ENCODE data around the gene PABPC1L. TPM values are rescaled to one million over a fixed set of nuclear protein-coding genes. Genes with fewer than 3 reads are reported as not detected.

PABPC1L gene
- total RNA-seq, 1 donor from 2014 or later, result 45.3 TPM

- no peak for TF ChIP-seq EZH2phosphoT487 (IDR thresholded peaks at IDR 0.05)
- TF ChIP-seq EZH2 (IDR thresholded peaks at IDR 0.05), result no peak
- H3K4me1 ChIP-seq, result peaks cover 4% of the 10 kb centered on the region
- H3K9me3 ChIP-seq (ENCODE audit: low read depth), result no peaks in the 10 kb centered on the region
- Mint-ChIP-seq H3K9me3 (no peaks in the 10 kb centered on the region), H3K27ac (no peak overlapping the region), H3K4me1 (peaks cover 2% of the 10 kb centered on the region), H3K36me3 (peaks cover 11% of the 10 kb centered on the region), H3K27me3 (ENCODE audit: insufficient read depth, low read depth) (no peaks in the 10 kb centered on the region), H3K4me3 (no peak overlapping the region)
- peak; percentile 15 for DNase-seq (ENCODE audit: low spot score)
- H3K27me3 ChIP-seq, result no peaks in the 10 kb centered on the region
- no peaks in the 10 kb centered on the region for H3K36me3 ChIP-seq
- H2AFZ ChIP-seq (replicated peaks), result no peak overlapping the region
- no peak overlapping the region for H3K9ac ChIP-seq
- peaks cover 12% of the 10 kb centered on the region for H4K20me1 ChIP-seq (ENCODE audit: low read depth)
- H3K4me2 ChIP-seq, result no peak overlapping the region
- H3K79me2 ChIP-seq (ENCODE audit: low read depth), result peaks cover 7% of the 10 kb centered on the region
- H3F3A ChIP-seq (ENCODE audit: low read depth), result peaks cover 9% of the 10 kb centered on the region
- no peak overlapping the region for H3K27ac ChIP-seq
- H3K4me3 ChIP-seq, result no peak overlapping the region
Measured at GRCh38 chr20:44916586-44916985, 6.7 kb downstream of the PABPC1L start.

DNA sequence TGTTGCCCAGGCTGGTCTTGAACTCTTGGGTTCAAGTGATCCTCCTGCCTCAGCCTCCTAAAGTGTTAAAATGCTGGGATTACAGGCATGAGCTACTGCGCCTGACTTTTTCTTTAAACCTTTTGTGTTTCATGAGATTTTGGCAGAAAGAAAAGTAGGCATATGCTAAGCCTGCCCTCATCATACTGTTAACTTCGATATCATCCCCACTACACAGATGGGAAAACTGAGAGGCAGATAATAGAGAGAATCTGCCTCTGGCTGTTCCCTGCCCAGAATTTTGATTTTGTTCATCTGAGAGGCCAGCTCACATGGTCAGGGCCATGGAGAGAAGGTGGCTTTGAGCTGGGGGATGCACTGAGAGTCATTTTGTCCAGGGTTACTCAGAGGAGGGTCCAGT is 7.5 kb downstream of the PABPC1L start:
- Mint-ChIP-seq H3K27ac (no peak overlapping the region), H3K4me1 (no peaks in the 10 kb centered on the region), H3K4me3 (no peak overlapping the region), H3K36me3 (peaks cover 11% of the 10 kb centered on the region), H3K27me3 (ENCODE audit: insufficient read depth, low read depth) (no peaks in the 10 kb centered on the region), H3K9me3 (no peaks in the 10 kb centered on the region)
- no peak for DNase-seq (ENCODE audit: low spot score)
- Histone ChIP-seq H2AFZ (replicated peaks) (no peak overlapping the region), H3K4me1 (no peaks in the 10 kb centered on the region), H3F3A (ENCODE audit: low read depth) (peaks cover 9% of the 10 kb centered on the region), H3K79me2 (ENCODE audit: low read depth) (peaks cover under 1% of the 10 kb centered on the region), H3K4me3 (no peak overlapping the region), H3K27me3 (no peaks in the 10 kb centered on the region), H3K27ac (no peak overlapping the region), H3K9ac (no peak overlapping the region), H3K4me2 (no peak overlapping the region), H3K36me3 (no peaks in the 10 kb centered on the region), H4K20me1 (ENCODE audit: low read depth) (peaks cover 12% of the 10 kb centered on the region), H3K9me3 (ENCODE audit: low read depth) (no peaks in the 10 kb centered on the region)
- no peak for TF ChIP-seq EZH2 (IDR thresholded peaks at IDR 0.05)
- TF ChIP-seq, protein P1, sequence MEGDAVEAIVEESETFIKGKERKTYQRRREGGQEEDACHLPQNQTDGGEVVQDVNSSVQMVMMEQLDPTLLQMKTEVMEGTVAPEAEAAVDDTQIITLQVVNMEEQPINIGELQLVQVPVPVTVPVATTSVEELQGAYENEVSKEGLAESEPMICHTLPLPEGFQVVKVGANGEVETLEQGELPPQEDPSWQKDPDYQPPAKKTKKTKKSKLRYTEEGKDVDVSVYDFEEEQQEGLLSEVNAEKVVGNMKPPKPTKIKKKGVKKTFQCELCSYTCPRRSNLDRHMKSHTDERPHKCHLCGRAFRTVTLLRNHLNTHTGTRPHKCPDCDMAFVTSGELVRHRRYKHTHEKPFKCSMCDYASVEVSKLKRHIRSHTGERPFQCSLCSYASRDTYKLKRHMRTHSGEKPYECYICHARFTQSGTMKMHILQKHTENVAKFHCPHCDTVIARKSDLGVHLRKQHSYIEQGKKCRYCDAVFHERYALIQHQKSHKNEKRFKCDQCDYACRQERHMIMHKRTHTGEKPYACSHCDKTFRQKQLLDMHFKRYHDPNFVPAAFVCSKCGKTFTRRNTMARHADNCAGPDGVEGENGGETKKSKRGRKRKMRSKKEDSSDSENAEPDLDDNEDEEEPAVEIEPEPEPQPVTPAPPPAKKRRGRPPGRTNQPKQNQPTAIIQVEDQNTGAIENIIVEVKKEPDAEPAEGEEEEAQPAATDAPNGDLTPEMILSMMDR (IDR thresholded peaks at IDR 0.05), result no peak
- TF ChIP-seq EZH2phosphoT487 (IDR thresholded peaks at IDR 0.05), result no peak

DNA sequence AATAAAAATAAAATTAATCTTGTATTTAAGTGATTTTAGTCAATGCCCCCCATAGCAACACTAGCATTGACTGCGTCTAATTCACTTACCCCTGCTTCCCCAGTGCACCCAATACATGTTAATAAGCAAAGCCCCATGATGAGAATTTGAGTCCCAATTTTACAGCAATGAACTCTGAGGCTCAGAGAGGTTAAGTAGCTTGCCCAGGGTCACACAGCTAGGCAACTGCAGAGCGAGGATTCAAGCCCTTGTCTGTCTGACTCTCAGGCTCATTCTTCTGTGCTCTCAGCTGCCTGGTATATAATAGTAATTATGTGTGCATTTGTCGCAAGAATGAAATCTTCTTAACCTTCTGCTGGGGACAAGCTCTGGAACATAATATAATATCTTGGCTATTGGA is 8.5 kb downstream of the PABPC1L start:
- H4K20me1 ChIP-seq (ENCODE audit: low read depth), result peaks cover 12% of the 10 kb centered on the region
- no peak overlapping the region for H3K4me3 ChIP-seq
- H2AFZ ChIP-seq (replicated peaks), result no peak overlapping the region
- no peaks in the 10 kb centered on the region for H3K27me3 ChIP-seq
- no peak overlapping the region for H3K9ac ChIP-seq
- peaks cover 5% of the 10 kb centered on the region for H3K36me3 Mint-ChIP-seq
- peaks cover 9% of the 10 kb centered on the region for H3F3A ChIP-seq (ENCODE audit: low read depth)
- H3K4me1 Mint-ChIP-seq, result no peaks in the 10 kb centered on the region
- no peak for TF ChIP-seq EZH2phosphoT487 (IDR thresholded peaks at IDR 0.05)
- no peak for TF ChIP-seq EZH2 (IDR thresholded peaks at IDR 0.05)
- TF ChIP-seq, protein P1 (IDR thresholded peaks at IDR 0.05), result no peak
- H3K27ac Mint-ChIP-seq, result no peak overlapping the region
- DNase-seq (ENCODE audit: low spot score), result no peak
- no peaks in the 10 kb centered on the region for H3K79me2 ChIP-seq (ENCODE audit: low read depth)
- H3K9me3 Mint-ChIP-seq, result no peaks in the 10 kb centered on the region
- H3K4me1 ChIP-seq, result no peaks in the 10 kb centered on the region
- no peak overlapping the region for H3K4me2 ChIP-seq
- H3K4me3 Mint-ChIP-seq, result no peak overlapping the region
- H3K36me3 ChIP-seq, result no peaks in the 10 kb centered on the region
- no peak overlapping the region for H3K27ac ChIP-seq
- no peaks in the 10 kb centered on the region for H3K9me3 ChIP-seq (ENCODE audit: low read depth)
- no peaks in the 10 kb centered on the region for H3K27me3 Mint-ChIP-seq (ENCODE audit: insufficient read depth, low read depth)

DNA sequence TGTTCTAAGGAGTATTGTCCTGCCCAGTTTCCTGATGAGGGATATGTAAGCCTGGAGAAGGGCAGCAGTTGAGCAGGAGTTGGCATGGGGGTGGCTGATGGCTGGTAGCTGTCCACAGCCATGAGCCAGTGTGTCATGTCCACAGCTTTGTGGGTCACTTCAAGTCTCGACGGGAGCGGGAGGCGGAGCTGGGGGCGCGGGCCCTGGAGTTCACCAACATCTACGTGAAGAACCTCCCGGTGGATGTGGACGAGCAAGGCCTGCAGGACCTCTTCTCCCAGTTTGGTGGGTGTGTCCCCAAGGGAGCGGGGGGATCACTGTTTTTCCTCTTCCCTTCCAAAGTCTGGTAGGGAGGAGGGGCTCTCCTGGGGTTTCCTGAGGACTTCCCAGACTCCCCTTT is 8.9 kb downstream of the PABPC1L start:
- Mint-ChIP-seq H3K4me3 (no peak overlapping the region), H3K27ac (no peak overlapping the region), H3K9me3 (no peaks in the 10 kb centered on the region), H3K4me1 (no peaks in the 10 kb centered on the region), H3K27me3 (ENCODE audit: insufficient read depth, low read depth) (no peaks in the 10 kb centered on the region), H3K36me3 (peaks cover 5% of the 10 kb centered on the region)
- Histone ChIP-seq H3K4me3 (no peak overlapping the region), H3K36me3 (no peaks in the 10 kb centered on the region), H3K9ac (no peak overlapping the region), H3F3A (ENCODE audit: low read depth) (peaks cover 9% of the 10 kb centered on the region), H2AFZ (replicated peaks) (no peak overlapping the region), H3K27ac (no peak overlapping the region), H3K9me3 (ENCODE audit: low read depth) (no peaks in the 10 kb centered on the region), H3K4me2 (no peak overlapping the region), H3K27me3 (no peaks in the 10 kb centered on the region), H3K79me2 (ENCODE audit: low read depth) (no peaks in the 10 kb centered on the region), H4K20me1 (ENCODE audit: low read depth) (peaks cover 12% of the 10 kb centered on the region), H3K4me1 (no peaks in the 10 kb centered on the region)
- TF ChIP-seq EZH2phosphoT487 (IDR thresholded peaks at IDR 0.05) (no peak), EZH2 (IDR thresholded peaks at IDR 0.05) (no peak)
- TF ChIP-seq, protein P1 (IDR thresholded peaks at IDR 0.05), result no peak
- no peak for DNase-seq (ENCODE audit: low spot score)

Data from neural progenitor cell (in vitro differentiated cells).